CD8-positive, alpha-beta memory T cell (primary cell): ENCODE data around the gene MEOX2. TPM values are rescaled to one million over a fixed set of nuclear protein-coding genes. Genes with fewer than 3 reads are reported as not detected.

Experiments
- CTCF ChIA-PET: fragments of 350-600 bp; sonication (Branson Sonifier 250); formaldehyde crosslinking; loops from one replicate; lab custom pipeline; 2021; ENCODE audit warnings: antibody characterized with exemption; lab: Charles Lee
- POLR2A ChIA-PET: fragments of 350-600 bp; sonication (Branson Sonifier 250); formaldehyde crosslinking; loops from one replicate; lab custom pipeline; 2021; ENCODE audit warnings: antibody characterized with exemption; lab: Charles Lee
- DNase-seq, 5 donors: peaks; one replicate each; pipeline versions ENCODE4 v3.0.0 to v3.0.0-alpha.2; 2020 to 2022; ENCODE audit warnings: mixed read lengths in 1 of 5
- H3K27ac ChIP-seq: one replicate; pipeline ENCODE4 v1.7.0; 2013; ENCODE audit warnings: low read depth, mild to moderate bottlenecking, low read length, moderate library complexity
- H3K27me3 ChIP-seq: 2 replicates; pipeline ENCODE4 v1.7.0; 2013; ENCODE audit warnings: low read length, mild to moderate bottlenecking; ENCODE audit not compliant: insufficient read depth, poor library complexity, severe bottlenecking
- H3K36me3 ChIP-seq: 2 replicates; pipeline ENCODE4 v1.7.0; 2013; ENCODE audit warnings: mild to moderate bottlenecking, low read length, moderate library complexity; ENCODE audit not compliant: insufficient read depth
- H3K4me1 ChIP-seq: 2 replicates; pipeline ENCODE4 v1.7.0; 2013; ENCODE audit warnings: mild to moderate bottlenecking, low read length, moderate library complexity; ENCODE audit not compliant: insufficient read depth
- H3K4me3 ChIP-seq: 2 replicates; pipeline ENCODE4 v1.7.0; 2013; ENCODE audit warnings: mild to moderate bottlenecking, low read length
- H3K9me3 ChIP-seq: 2 replicates; pipeline ENCODE4 v1.7.0; 2013; ENCODE audit warnings: mild to moderate bottlenecking, low read length
- H3K27ac Mint-ChIP-seq, 8 donors: one replicate each; pipeline ENCODE4 v1.8.0; 2020 to 2021; ENCODE audit warnings: mixed read lengths in 8 of 8, mild to moderate bottlenecking in 6 of 8, inconsistent platforms in 3 of 8, moderate library complexity in 3 of 8
- H3K27me3 Mint-ChIP-seq, 2 donors: one replicate each; pipeline ENCODE4 v1.8.0; 2020 to 2021; ENCODE audit warnings: mixed read lengths in 2 of 2, mild to moderate bottlenecking in 1 of 2, moderate library complexity in 1 of 2
- H3K36me3 Mint-ChIP-seq, 3 donors: one replicate each; pipeline ENCODE4 v1.8.0; 2020 to 2021; ENCODE audit warnings: mixed read lengths in 3 of 3, inconsistent platforms in 1 of 3, mild to moderate bottlenecking in 1 of 3
- H3K4me1 Mint-ChIP-seq, 3 donors: one replicate each; pipeline ENCODE4 v1.8.0; 2020 to 2021; ENCODE audit warnings: mixed read lengths in 3 of 3, inconsistent platforms in 1 of 3, mild to moderate bottlenecking in 1 of 3
- H3K4me3 Mint-ChIP-seq, 7 donors: one replicate each; pipeline ENCODE4 v1.8.0; 2020 to 2021; ENCODE audit warnings: mixed read lengths in 7 of 7, mild to moderate bottlenecking in 6 of 7, moderate library complexity in 4 of 7, inconsistent platforms in 2 of 7
- H3K9me3 Mint-ChIP-seq, 5 donors: one replicate each; pipeline ENCODE4 v1.8.0; 2020 to 2022; ENCODE audit warnings: mixed read lengths in 5 of 5, mild to moderate bottlenecking in 3 of 5, moderate library complexity in 2 of 5, inconsistent platforms in 1 of 5
- polyA plus RNA-seq: library from polyadenylated mRNA; unstranded; fragments of 300-500 nt; fragmentation: Illumina TruSeq; gene quantifications from one replicate; pipeline ENCODE4 v1.2.3, GENCODE V29; 2021
- total RNA-seq, 2 experiments: library from RNA; stranded (reverse); gene quantifications; one replicate each; pipeline ENCODE4 v1.2.3, GENCODE V29; 2021

MEOX2 gene
- total and polyA plus RNA-seq, 3 experiments from 2014 or later, result not detected

DNA sequence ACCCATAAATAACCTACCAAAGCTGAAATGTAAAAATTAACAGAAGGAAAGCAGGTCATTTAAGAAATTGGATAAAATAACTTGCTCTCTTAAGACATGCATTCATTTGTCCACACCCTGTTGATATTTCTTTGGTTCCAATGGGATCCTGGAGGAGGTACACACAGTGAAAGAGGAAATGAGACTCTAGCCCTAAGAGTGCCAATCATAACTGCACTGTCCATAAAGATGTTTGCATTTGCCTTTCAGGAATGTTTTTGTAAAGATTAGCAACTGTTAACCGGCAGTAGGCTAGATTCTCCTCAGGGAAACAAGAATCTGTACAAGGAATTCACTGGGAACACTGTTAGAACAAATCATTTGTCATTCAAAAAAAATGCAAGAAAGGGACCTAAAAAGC, 61.0 kb downstream of the MEOX2 start:
- H3K4me1 Mint-ChIP-seq, result no peaks in the 10 kb centered on the region
- no peaks in the 10 kb centered on the region for H3K9me3 ChIP-seq
- H3K4me3 Mint-ChIP-seq, result no peak overlapping the region
- no peaks in the 10 kb centered on the region for H3K36me3 ChIP-seq
- H3K27me3 ChIP-seq, result no peaks in the 10 kb centered on the region
- H3K36me3 Mint-ChIP-seq, result no peaks in the 10 kb centered on the region
- CTCF ChIA-PET, result no interaction called here
- H3K27me3 Mint-ChIP-seq, result no peaks in the 10 kb centered on the region
- POLR2A ChIA-PET, result no interaction called here
- H3K9me3 Mint-ChIP-seq, result peaks cover 0 to 25% (median 5%) of the 10 kb centered on the region in 5 donors
- no peak overlapping the region for H3K4me3 ChIP-seq
- no peaks in the 10 kb centered on the region for H3K4me1 ChIP-seq
- H3K27ac ChIP-seq, result no peak overlapping the region
- no peak for DNase-seq
- H3K27ac Mint-ChIP-seq, result no peak overlapping the region

DNA sequence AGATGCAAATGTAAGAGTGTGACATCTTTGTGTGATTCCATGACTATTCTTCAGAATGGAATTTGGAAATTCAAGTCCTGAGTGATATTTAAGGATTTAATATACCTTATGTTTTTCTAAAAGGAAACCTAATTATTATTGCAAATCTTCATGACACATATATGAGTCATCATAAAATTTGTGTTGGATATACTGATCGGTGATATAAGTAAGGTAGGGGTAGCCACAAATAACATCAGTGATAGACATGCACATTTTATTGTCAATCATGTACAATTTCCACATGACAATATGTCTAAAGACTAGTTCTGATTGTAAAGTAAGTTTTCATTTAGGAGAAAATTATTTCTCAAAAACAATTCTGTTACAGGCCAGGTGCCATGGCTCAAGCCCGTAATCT, 65.0 kb downstream of the MEOX2 start:
- Mint-ChIP-seq H3K36me3 (no peaks in the 10 kb centered on the region), H3K27me3 (no peaks in the 10 kb centered on the region), H3K4me3 (no peak overlapping the region), H3K27ac (no peak overlapping the region), H3K9me3 (peaks cover 0 to 23% (median 2%) of the 10 kb centered on the region in 5 donors), H3K4me1 (no peaks in the 10 kb centered on the region)
- Histone ChIP-seq H3K4me3 (no peak overlapping the region), H3K9me3 (no peaks in the 10 kb centered on the region), H3K27me3 (no peaks in the 10 kb centered on the region), H3K36me3 (no peaks in the 10 kb centered on the region), H3K27ac (no peak overlapping the region), H3K4me1 (no peaks in the 10 kb centered on the region)
- ChIA-PET CTCF (no interaction called here), POLR2A (no interaction called here)
- DNase-seq, result no peak

DNA sequence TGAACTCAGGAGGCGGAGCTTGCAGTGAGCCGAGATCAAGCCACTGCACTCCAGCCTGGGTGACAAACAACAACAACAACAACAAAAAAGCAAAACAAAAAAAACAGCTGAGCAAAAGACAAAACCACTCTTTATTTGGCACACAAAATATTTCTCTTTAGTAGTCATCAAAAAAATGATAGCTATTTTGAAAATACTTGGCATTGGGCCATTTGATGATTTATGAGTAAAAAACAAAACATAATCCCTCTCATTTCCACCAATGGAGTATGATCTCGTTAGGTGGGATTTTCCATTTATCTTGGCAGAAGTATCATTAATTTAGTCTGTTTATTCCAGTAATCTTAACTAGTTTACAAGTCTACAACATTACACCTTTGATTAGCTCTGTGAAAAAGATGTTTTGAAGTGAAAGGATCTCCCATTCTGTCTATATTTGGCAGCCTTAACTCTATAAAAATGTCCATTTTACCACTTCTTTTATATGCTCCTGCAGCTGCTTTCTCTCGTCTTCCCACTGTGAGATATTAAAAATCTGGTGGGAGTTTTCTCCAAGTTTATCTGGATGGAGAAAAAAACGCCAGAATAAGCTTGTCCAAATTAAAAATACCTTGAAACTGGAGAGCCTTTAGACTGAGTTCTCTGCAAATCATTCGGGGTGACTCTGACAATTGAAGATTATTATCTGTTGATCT, 65.8 kb downstream of the MEOX2 start:
- Histone ChIP-seq H3K4me1 (no peaks in the 10 kb centered on the region), H3K9me3 (no peaks in the 10 kb centered on the region), H3K27ac (no peak overlapping the region), H3K4me3 (no peak overlapping the region), H3K27me3 (no peaks in the 10 kb centered on the region), H3K36me3 (no peaks in the 10 kb centered on the region)
- no peaks in the 10 kb centered on the region for H3K36me3 Mint-ChIP-seq
- no peaks in the 10 kb centered on the region for H3K27me3 Mint-ChIP-seq
- peaks cover 0 to 23% (median 2%) of the 10 kb centered on the region in 5 donors for H3K9me3 Mint-ChIP-seq
- no peak overlapping the region for H3K4me3 Mint-ChIP-seq
- DNase-seq, result no peak
- no peak overlapping the region for H3K27ac Mint-ChIP-seq
- ChIA-PET CTCF (no interaction called here), POLR2A (no interaction called here)
- H3K4me1 Mint-ChIP-seq, result no peaks in the 10 kb centered on the region

DNA sequence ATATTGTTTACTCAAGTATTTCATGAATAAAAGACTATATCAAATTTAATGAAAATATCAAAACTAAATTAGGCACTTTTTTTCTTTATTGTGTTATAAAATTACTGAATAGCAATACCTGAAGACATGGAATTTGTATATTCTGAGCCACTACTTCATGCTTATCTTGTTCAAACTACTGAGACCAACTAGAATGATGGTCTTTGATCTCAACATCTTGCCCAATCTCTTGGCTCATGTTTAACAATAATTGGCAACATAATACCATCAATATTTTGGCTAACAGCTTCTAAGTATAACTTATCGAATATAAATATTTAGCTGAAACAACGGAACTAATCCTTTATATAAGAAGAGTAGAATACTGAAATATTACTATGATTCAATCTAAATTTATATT, 68.2 kb downstream of the MEOX2 start:
- Histone ChIP-seq H3K9me3 (no peaks in the 10 kb centered on the region), H3K4me3 (no peak overlapping the region), H3K27me3 (no peaks in the 10 kb centered on the region), H3K4me1 (no peaks in the 10 kb centered on the region), H3K27ac (no peak overlapping the region), H3K36me3 (no peaks in the 10 kb centered on the region)
- Mint-ChIP-seq H3K36me3 (no peaks in the 10 kb centered on the region), H3K9me3 (peaks cover 0 to 22% (median 0%) of the 10 kb centered on the region in 5 donors), H3K27ac (no peak overlapping the region), H3K27me3 (no peaks in the 10 kb centered on the region), H3K4me3 (no peak overlapping the region), H3K4me1 (no peaks in the 10 kb centered on the region)
- ChIA-PET CTCF (no interaction called here), POLR2A (no interaction called here)
- no peak for DNase-seq

DNA sequence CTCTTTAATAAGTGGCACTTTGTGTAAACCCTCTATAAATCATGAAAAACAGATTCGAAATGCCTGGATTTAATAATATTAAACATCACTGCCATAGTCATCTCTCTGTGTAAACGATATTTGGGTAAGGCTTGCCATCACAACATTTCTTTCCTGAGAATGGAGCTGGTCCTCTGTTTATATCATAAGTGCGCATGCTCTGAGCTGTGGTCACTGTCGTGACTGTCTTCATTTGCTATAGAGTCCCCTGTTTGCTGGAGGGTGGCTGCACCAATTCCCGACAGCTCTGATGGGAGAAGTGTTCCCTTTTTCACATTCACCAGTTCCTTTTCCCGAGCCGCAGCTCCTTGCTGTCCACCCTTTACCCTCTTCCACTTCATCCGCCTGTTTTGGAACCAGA, 74.3 kb downstream of the MEOX2 start:
- ChIA-PET POLR2A (no interaction called here), CTCF (no interaction called here)
- no peak for DNase-seq
- Histone ChIP-seq H3K27me3 (no peaks in the 10 kb centered on the region), H3K4me3 (no peak overlapping the region), H3K9me3 (no peaks in the 10 kb centered on the region), H3K27ac (no peak overlapping the region), H3K4me1 (no peaks in the 10 kb centered on the region), H3K36me3 (no peaks in the 10 kb centered on the region)
- Mint-ChIP-seq H3K4me3 (no peak overlapping the region), H3K9me3 (peaks cover 0 to 22% (median 0%) of the 10 kb centered on the region in 5 donors), H3K27ac (no peak overlapping the region), H3K27me3 (no peaks in the 10 kb centered on the region), H3K4me1 (no peaks in the 10 kb centered on the region), H3K36me3 (no peaks in the 10 kb centered on the region)

DNA sequence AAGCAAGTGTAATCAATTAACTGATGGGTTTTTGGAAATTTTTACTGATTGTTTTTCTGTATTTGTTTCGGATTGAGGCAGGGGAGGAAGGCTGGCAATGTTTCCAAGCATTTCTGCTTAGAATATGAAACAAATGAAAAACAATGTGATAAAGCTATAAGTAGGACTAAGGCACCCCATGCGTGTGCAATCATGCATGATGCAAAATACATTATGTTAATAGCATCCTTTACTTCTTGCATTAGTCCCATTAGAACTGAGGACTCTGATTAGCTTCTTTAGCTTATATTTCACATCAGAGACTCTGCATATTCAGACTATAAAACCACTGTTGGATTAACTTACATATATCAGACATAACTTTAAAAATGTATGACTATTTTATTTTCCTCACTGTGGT, 76.0 kb downstream of the MEOX2 start:
- H3K4me1 ChIP-seq, result no peaks in the 10 kb centered on the region
- H3K4me1 Mint-ChIP-seq, result no peaks in the 10 kb centered on the region
- no peaks in the 10 kb centered on the region for H3K27me3 ChIP-seq
- no peak overlapping the region for H3K4me3 ChIP-seq
- H3K9me3 ChIP-seq, result no peaks in the 10 kb centered on the region
- H3K36me3 ChIP-seq, result no peaks in the 10 kb centered on the region
- no peaks in the 10 kb centered on the region for H3K36me3 Mint-ChIP-seq
- ChIA-PET CTCF (no interaction called here), POLR2A (no interaction called here)
- H3K27ac ChIP-seq, result no peak overlapping the region
- no peak overlapping the region for H3K4me3 Mint-ChIP-seq
- H3K27ac Mint-ChIP-seq, result no peak overlapping the region
- no peaks in the 10 kb centered on the region for H3K27me3 Mint-ChIP-seq
- H3K9me3 Mint-ChIP-seq, result peaks cover 0 to 20% (median 0%) of the 10 kb centered on the region in 5 donors
- DNase-seq, result no peak

DNA sequence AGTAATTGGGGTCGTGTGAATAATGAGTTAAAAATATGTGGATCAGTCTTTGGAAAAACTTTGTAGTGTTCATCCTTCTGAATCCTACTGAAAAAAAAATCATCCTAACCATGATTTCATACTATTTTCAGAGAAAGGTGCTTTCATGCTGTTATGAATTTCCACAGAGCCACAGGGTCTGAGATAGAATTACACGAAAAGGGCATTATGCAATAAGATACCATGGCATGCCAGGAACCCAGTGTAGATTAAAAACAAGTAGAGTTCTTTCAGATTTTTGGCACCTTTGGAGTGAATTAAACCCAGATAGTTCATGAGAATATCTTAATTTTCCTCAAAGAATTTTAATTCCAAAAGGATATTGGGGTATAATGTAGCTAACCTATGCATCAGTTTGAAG, 77.2 kb downstream of the MEOX2 start:
- Mint-ChIP-seq H3K27ac (no peak overlapping the region), H3K4me3 (no peak overlapping the region), H3K4me1 (no peaks in the 10 kb centered on the region), H3K9me3 (peaks cover 0 to 17% (median 4%) of the 10 kb centered on the region in 5 donors), H3K36me3 (no peaks in the 10 kb centered on the region), H3K27me3 (no peaks in the 10 kb centered on the region)
- Histone ChIP-seq H3K4me1 (no peaks in the 10 kb centered on the region), H3K4me3 (no peak overlapping the region), H3K27me3 (no peaks in the 10 kb centered on the region), H3K36me3 (no peaks in the 10 kb centered on the region), H3K27ac (no peak overlapping the region), H3K9me3 (no peaks in the 10 kb centered on the region)
- ChIA-PET POLR2A (no interaction called here), CTCF (no interaction called here)
- DNase-seq, result no peak

DNA sequence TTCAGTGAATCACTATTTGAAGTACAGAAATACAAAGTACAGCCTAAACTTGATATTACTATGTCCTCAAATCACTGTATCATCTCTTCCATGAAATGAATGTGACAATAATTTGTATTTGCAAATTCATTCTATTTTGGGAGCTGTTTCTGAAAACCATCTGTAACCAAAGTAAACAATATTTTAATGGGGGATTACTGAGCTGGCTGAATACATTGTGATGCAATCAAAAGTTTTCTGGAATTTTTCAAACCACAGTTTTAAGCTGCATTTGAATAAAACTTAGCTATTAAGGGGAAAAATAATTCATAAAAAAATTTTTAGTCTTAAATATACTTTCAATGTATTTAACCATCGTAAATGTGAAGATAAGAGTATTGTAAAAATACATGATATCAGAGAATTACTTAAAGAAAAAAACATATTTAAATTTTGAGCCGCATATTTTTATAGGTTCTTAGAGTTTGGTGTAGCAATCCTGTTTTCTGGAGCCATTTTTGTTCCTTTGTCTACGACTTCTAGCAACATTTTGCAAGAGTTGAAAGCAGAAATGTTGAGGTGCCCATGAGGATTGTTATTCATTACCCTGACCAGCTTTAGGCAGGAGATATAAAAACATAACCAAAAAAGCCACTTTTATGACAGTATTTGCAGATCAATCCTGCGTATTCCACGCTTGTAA, 78.8 kb downstream of the MEOX2 start:
- no peaks in the 10 kb centered on the region for H3K4me1 Mint-ChIP-seq
- ChIA-PET CTCF (no interaction called here), POLR2A (no interaction called here)
- no peaks in the 10 kb centered on the region for H3K27me3 Mint-ChIP-seq
- H3K36me3 Mint-ChIP-seq, result no peaks in the 10 kb centered on the region
- peaks cover 0 to 22% (median 4%) of the 10 kb centered on the region in 5 donors for H3K9me3 Mint-ChIP-seq
- no peak for DNase-seq
- H3K27ac Mint-ChIP-seq, result no peak overlapping the region
- Histone ChIP-seq H3K9me3 (no peaks in the 10 kb centered on the region), H3K36me3 (no peaks in the 10 kb centered on the region), H3K4me1 (no peaks in the 10 kb centered on the region), H3K27me3 (no peaks in the 10 kb centered on the region), H3K4me3 (no peak overlapping the region), H3K27ac (no peak overlapping the region)
- H3K4me3 Mint-ChIP-seq, result no peak overlapping the region
